Erythroblast (primary cell): ENCODE measurements around the gene SIPA1L3.

Experiments
- DNase-seq, 2 experiments: peaks; one replicate each; lab custom pipeline; 2025; lab: John Stamatoyannopoulos, UW
- GATA1 ChIP-seq: IDR thresholded peaks from 2 replicates; pipeline ENCODE4 v1.6.1; 2011; ENCODE audit warnings: low read depth, mild to moderate bottlenecking, control low read depth, low read length, moderate library complexity
- POLR2A ChIP-seq: IDR thresholded peaks from 2 replicates; pipeline ENCODE4 v1.6.1; 2011; ENCODE audit warnings: mild to moderate bottlenecking, low read length

Gene SIPA1L3

GRCh38 chr19:38206928-38207327 is 299.9 kb downstream of the SIPA1L3 start:
- DNase-seq: no peak
- TF ChIP-seq GATA1 (no peak), POLR2A (no peak)

- DNase-seq: no peak
- TF ChIP-seq GATA1: no peak
- no peak for TF ChIP-seq POLR2A
Observed at GRCh38 chr19:38207543-38207942, 300.5 kb downstream of the SIPA1L3 start.

GRCh38 chr19:38208571-38208970 is 301.6 kb downstream of the SIPA1L3 start:
- no peak for DNase-seq
- no peak for TF ChIP-seq POLR2A
- no peak for TF ChIP-seq GATA1

- TF ChIP-seq GATA1 (no peak), POLR2A (no peak)
- no peak for DNase-seq
Observed at GRCh38 chr19:38209152-38209551, 302.1 kb downstream of the SIPA1L3 start.

GRCh38 chr19:38209671-38210457 is 302.9 kb downstream of the SIPA1L3 start:
- TF ChIP-seq GATA1 (no peak), POLR2A (no peak)
- DNase-seq: no peak

GRCh38 chr19:38210458-38210987 is 303.5 kb downstream of the SIPA1L3 start:
- TF ChIP-seq POLR2A (no peak), GATA1 (no peak)
- DNase-seq: no peak

- TF ChIP-seq GATA1 (no peak), POLR2A (no peak)
- DNase-seq: no peak
Observed at GRCh38 chr19:38211151-38211591, 304.2 kb downstream of the SIPA1L3 start.

- no peak for TF ChIP-seq GATA1
- no peak for TF ChIP-seq POLR2A
- DNase-seq: no peak
Observed at GRCh38 chr19:38211766-38212165, 304.8 kb downstream of the SIPA1L3 start.

GRCh38 chr19:38213469-38213868 is 306.5 kb downstream of the SIPA1L3 start:
- TF ChIP-seq POLR2A: no peak
- TF ChIP-seq GATA1: no peak
- no peak for DNase-seq

- TF ChIP-seq POLR2A: no peak
- TF ChIP-seq GATA1: no peak
- no peak for DNase-seq
Observed at GRCh38 chr19:38213911-38214625, 307.1 kb downstream of the SIPA1L3 start.

- DNase-seq: no peak
- TF ChIP-seq GATA1 (no peak), POLR2A (no peak)
Observed at GRCh38 chr19:38216785-38217641, 310.0 kb downstream of the SIPA1L3 start.

- DNase-seq: no peak
- TF ChIP-seq POLR2A: no peak
- no peak for TF ChIP-seq GATA1
Observed at GRCh38 chr19:38218204-38218603, 311.2 kb downstream of the SIPA1L3 start.

GRCh38 chr19:38219221-38219620 is 312.2 kb downstream of the SIPA1L3 start:
- TF ChIP-seq GATA1 (no peak), POLR2A (no peak)

More at GRCh38 chr19:38219221-38219620, 312.2 kb downstream of the SIPA1L3 start:
- DNase-seq: no peak
